Measurements from ENCODE around the gene TMEM33.

The TMEM33 gene

GRCh38 chr4:41940834-41941233, 5.6 kb downstream of the TMEM33 start:
- DNase-seq: no peak

GRCh38 chr4:41943506-41943905, 8.3 kb downstream of the TMEM33 start:
- DNase-seq: no peak

- DNase-seq: no peak
Measured at GRCh38 chr4:41944089-41944488, 8.9 kb downstream of the TMEM33 start.

GRCh38 chr4:41949531-41949930, 14.3 kb downstream of the TMEM33 start:
- DNase-seq: no peak

- DNase-seq: peak; percentile 9
Measured at GRCh38 chr4:41957634-41958033, 22.4 kb downstream of the TMEM33 start.

GRCh38 chr4:41963105-41963504, 27.9 kb downstream of the TMEM33 start:
- DNase-seq: no peak

GRCh38 chr4:41964401-41964800, 29.2 kb downstream of the TMEM33 start:
- DNase-seq: no peak

GRCh38 chr4:41967392-41967791, 32.2 kb downstream of the TMEM33 start:
- DNase-seq: no peak

GRCh38 chr4:41969671-41970070, 34.4 kb downstream of the TMEM33 start:
- DNase-seq: no peak

- no peak for DNase-seq
Measured at GRCh38 chr4:41975341-41975740, 40.1 kb downstream of the TMEM33 start.

GRCh38 chr4:41976775-41977516, 41.7 kb downstream of the TMEM33 start:
- DNase-seq: no peak

GRCh38 chr4:41977709-41978108, 42.5 kb downstream of the TMEM33 start:
- peak; percentile 17 for DNase-seq

GRCh38 chr4:41981456-41981855, 46.2 kb downstream of the TMEM33 start, which contains the start of gene DCAF4L1:
Gene DCAF4L1 (plus strand): TSS chr4:41981756. CDS start chr4:41981793, 37 bp downstream.
- DNase-seq: no peak

GRCh38 chr4:41982716-41983115, 47.5 kb downstream of the TMEM33 start:
- no peak for DNase-seq

GRCh38 chr4:41985151-41985550, 49.9 kb downstream of the TMEM33 start:
- DNase-seq: no peak

- no peak for DNase-seq
Measured at GRCh38 chr4:41989994-41990364, 54.8 kb downstream of the TMEM33 start.

GRCh38 chr4:41990365-41991111, 55.3 kb downstream of the TMEM33 start, which contains the start of gene SLC30A9:
Gene SLC30A9 (plus strand): TSS chr4:41990530. CDS start chr4:41990652, 122 bp downstream.
- peak; percentile 85 for DNase-seq

GRCh38 chr4:41991916-41992767, 56.9 kb downstream of the TMEM33 start:
- no peak for DNase-seq

GRCh38 chr4:41992967-41993857, 58.0 kb downstream of the TMEM33 start:
- no peak for DNase-seq

GRCh38 chr4:41994461-41994985, 59.3 kb downstream of the TMEM33 start:
- no peak for DNase-seq

- no peak for DNase-seq
Measured at GRCh38 chr4:41998019-41998418, 62.8 kb downstream of the TMEM33 start.

GRCh38 chr4:41999321-41999720, 64.1 kb downstream of the TMEM33 start:
- no peak for DNase-seq
